ENCODE measurements around the gene ZNF439. TPM values are rescaled to one million over a fixed set of nuclear protein-coding genes. Genes with fewer than 3 reads are reported as not detected.

The ZNF439 gene
- total and polyA plus RNA-seq, 2 of the 13 experiments (the other 11 are each of a cell fraction or from before 2014, with no cell fraction given), result 2.9 to 4.9 TPM

DNA sequence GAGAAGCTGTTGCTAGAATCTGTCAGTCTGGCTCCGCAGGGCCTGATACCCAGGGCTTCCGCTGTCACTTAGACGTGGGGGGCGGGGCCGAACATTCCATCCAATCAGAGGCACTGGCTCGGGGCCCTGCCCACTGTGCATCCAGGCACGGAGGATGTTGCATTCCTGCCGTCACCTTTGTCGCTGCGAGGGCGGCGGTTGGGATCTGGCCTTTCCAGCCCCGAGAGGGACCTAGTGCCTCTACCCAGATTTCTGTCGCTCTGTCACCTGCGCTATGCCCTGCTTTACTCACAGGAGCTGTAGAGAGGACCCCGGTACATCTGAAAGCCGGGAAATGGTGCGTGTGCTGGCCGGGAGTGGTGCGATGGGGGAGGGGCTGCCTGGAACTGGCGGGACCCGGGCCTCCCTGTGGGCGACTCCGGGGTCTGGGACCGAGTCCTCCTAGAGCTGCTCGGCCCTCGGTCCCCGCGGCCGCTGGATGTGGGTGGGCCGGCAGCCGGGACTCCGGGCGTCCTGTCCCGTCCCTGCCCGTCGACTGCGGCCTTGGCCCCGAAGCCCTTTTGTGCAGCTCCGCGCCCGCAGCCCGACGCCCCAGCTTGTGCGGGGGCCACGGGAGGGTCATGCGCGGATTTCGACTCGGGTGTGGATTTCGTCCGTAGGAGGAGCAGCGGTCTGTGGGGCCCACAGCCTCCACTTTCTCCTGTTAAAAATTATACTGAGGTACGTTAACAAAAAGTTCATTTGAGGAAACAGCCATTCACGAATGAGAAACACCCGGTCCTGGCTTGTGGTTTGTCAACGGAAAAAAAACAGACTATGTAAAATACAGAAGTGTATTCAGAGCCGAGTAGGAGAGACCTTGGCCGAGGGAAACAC is at the start of gene ZNF439 (continued):
- TF ChIP-seq, protein P1, sequence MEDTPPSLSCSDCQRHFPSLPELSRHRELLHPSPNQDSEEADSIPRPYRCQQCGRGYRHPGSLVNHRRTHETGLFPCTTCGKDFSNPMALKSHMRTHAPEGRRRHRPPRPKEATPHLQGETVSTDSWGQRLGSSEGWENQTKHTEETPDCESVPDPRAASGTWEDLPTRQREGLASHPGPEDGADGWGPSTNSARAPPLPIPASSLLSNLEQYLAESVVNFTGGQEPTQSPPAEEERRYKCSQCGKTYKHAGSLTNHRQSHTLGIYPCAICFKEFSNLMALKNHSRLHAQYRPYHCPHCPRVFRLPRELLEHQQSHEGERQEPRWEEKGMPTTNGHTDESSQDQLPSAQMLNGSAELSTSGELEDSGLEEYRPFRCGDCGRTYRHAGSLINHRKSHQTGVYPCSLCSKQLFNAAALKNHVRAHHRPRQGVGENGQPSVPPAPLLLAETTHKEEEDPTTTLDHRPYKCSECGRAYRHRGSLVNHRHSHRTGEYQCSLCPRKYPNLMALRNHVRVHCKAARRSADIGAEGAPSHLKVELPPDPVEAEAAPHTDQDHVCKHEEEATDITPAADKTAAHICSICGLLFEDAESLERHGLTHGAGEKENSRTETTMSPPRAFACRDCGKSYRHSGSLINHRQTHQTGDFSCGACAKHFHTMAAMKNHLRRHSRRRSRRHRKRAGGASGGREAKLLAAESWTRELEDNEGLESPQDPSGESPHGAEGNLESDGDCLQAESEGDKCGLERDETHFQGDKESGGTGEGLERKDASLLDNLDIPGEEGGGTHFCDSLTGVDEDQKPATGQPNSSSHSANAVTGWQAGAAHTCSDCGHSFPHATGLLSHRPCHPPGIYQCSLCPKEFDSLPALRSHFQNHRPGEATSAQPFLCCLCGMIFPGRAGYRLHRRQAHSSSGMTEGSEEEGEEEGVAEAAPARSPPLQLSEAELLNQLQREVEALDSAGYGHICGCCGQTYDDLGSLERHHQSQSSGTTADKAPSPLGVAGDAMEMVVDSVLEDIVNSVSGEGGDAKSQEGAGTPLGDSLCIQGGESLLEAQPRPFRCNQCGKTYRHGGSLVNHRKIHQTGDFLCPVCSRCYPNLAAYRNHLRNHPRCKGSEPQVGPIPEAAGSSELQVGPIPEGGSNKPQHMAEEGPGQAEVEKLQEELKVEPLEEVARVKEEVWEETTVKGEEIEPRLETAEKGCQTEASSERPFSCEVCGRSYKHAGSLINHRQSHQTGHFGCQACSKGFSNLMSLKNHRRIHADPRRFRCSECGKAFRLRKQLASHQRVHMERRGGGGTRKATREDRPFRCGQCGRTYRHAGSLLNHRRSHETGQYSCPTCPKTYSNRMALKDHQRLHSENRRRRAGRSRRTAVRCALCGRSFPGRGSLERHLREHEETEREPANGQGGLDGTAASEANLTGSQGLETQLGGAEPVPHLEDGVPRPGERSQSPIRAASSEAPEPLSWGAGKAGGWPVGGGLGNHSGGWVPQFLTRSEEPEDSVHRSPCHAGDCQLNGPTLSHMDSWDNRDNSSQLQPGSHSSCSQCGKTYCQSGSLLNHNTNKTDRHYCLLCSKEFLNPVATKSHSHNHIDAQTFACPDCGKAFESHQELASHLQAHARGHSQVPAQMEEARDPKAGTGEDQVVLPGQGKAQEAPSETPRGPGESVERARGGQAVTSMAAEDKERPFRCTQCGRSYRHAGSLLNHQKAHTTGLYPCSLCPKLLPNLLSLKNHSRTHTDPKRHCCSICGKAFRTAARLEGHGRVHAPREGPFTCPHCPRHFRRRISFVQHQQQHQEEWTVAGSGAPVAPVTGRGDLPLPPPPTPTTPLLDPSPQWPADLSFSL (CRISPR knock-in tag; IDR thresholded peaks at IDR 0.05), result peak; percentile 56; the same call in 1 of the 2 replicates
- TF ChIP-seq, protein P2, sequence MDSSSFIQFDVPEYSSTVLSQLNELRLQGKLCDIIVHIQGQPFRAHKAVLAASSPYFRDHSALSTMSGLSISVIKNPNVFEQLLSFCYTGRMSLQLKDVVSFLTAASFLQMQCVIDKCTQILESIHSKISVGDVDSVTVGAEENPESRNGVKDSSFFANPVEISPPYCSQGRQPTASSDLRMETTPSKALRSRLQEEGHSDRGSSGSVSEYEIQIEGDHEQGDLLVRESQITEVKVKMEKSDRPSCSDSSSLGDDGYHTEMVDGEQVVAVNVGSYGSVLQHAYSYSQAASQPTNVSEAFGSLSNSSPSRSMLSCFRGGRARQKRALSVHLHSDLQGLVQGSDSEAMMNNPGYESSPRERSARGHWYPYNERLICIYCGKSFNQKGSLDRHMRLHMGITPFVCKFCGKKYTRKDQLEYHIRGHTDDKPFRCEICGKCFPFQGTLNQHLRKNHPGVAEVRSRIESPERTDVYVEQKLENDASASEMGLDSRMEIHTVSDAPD (CRISPR knock-in tag; IDR thresholded peaks at IDR 0.05), result no peak
- TF ChIP-seq KAT7 (CRISPR knock-in tag; IDR thresholded peaks at IDR 0.05; ENCODE audit: borderline replicate concordance) (no peak), ONECUT2 (CRISPR knock-in tag; IDR thresholded peaks at IDR 0.05) (no peak), KMT2B (CRISPR knock-in tag; IDR thresholded peaks at IDR 0.05) (peak; percentile 18; the same call in 1 of the 2 replicates), ZNF24 (IDR thresholded peaks at IDR 0.05) (no peak), HOXA3 (CRISPR knock-in tag; IDR thresholded peaks at IDR 0.05) (peak; percentile 66), ZFP1 (CRISPR knock-in tag; IDR thresholded peaks at IDR 0.05) (no peak), EZH2 (conservative IDR thresholded peaks at IDR 0.05; ENCODE audit: low read depth, low read length) (no peak), ZNF431 (CRISPR knock-in tag; IDR thresholded peaks at IDR 0.05; ENCODE audit: borderline replicate concordance, low read depth) (no peak), HOXA9 (CRISPR knock-in tag; IDR thresholded peaks at IDR 0.05; ENCODE audit: borderline replicate concordance) (no peak), AKAP8 (CRISPR knock-in tag; IDR thresholded peaks at IDR 0.05) (no peak), PTBP1 (IDR thresholded peaks at IDR 0.05; ENCODE audit: low read depth, low read length, poor library complexity, severe bottlenecking) (no peak), ZNF143 (CRISPR knock-in tag; IDR thresholded peaks at IDR 0.05) (0 out of 2 replicates have a peak, but pooled peaks have one; percentile 22), NR2C2 (CRISPR knock-in tag; IDR thresholded peaks at IDR 0.05; ENCODE audit: borderline replicate concordance) (no peak), ZNF10 (CRISPR knock-in tag; IDR thresholded peaks at IDR 0.05; ENCODE audit: borderline replicate concordance, low read depth) (no peak), PITX1 (CRISPR knock-in tag; IDR thresholded peaks at IDR 0.05) (no peak)
